Activated naive CD8-positive, alpha-beta T cell treated with anti-CD3 and anti-CD28 coated beads, Interleukin-2, amount 10 ng/mL, durations not matched to agents 7 days and 5 days (primary cell): ENCODE data around the gene SLC4A2. TPM values are rescaled to one million over a fixed set of nuclear protein-coding genes. Genes with fewer than 3 reads are reported as not detected.
A peak's percentile ranks its signal among the peaks of the same experiment; 100 is the strongest.
"Not testable (repeated sequence)": the region's sequence is repeated elsewhere in the genome, so short reads cannot be mapped to it uniquely, and the experiment has no call there.

Source experiments
- ATAC-seq: fragments of 150-1000 bp; cut with Tn5 transposase; one replicate; pipeline ENCODE4 v1.10.0; 2021; ENCODE audit warnings: low read depth, moderate library complexity
- POLR2A ChIA-PET: fragments of 350-600 bp; sonication (Branson Sonifier 250); formaldehyde crosslinking; loops from one replicate; lab custom pipeline; 2021; ENCODE audit warnings: antibody characterized with exemption; lab: Charles Lee
- DNase-seq: peaks from one replicate; pipeline ENCODE4 v3.0.0; 2021
- H3K27ac Mint-ChIP-seq: one replicate; pipeline ENCODE4 v1.8.0; 2022; ENCODE audit warnings: mild to moderate bottlenecking, mixed read lengths
- H3K27me3 Mint-ChIP-seq: one replicate; pipeline ENCODE4 v1.8.0; 2022; ENCODE audit warnings: mild to moderate bottlenecking, moderate library complexity, mixed read lengths
- H3K36me3 Mint-ChIP-seq: one replicate; pipeline ENCODE4 v1.8.0; 2021; ENCODE audit warnings: mild to moderate bottlenecking, mixed read lengths
- H3K4me1 Mint-ChIP-seq: one replicate; pipeline ENCODE4 v1.8.0; 2021; ENCODE audit warnings: mixed read lengths
- H3K4me3 Mint-ChIP-seq: one replicate; pipeline ENCODE4 v1.8.0; 2022; ENCODE audit warnings: mild to moderate bottlenecking, moderate library complexity, mixed read lengths
- H3K9me3 Mint-ChIP-seq: one replicate; pipeline ENCODE4 v1.8.0; 2021; ENCODE audit warnings: mixed read lengths
- total RNA-seq, 2 experiments: library from RNA; stranded (reverse); gene quantifications; one replicate each; pipeline ENCODE4 v1.2.3, GENCODE V29; 2021

Gene SLC4A2
- total RNA-seq, 2 experiments from 2014 or later = 86.8 to 89.9 TPM

- H3K4me1 Mint-ChIP-seq = peaks cover 4% of the 10 kb centered on the region
- no peak for DNase-seq
- H3K27me3 Mint-ChIP-seq = no peaks in the 10 kb centered on the region
- no peak overlapping the region for H3K4me3 Mint-ChIP-seq
- POLR2A ChIA-PET = no interaction called here
- peaks cover 2% of the 10 kb centered on the region for H3K36me3 Mint-ChIP-seq
- H3K27ac Mint-ChIP-seq = no peak overlapping the region
- no peak for ATAC-seq
- no peaks in the 10 kb centered on the region for H3K9me3 Mint-ChIP-seq
Observed at GRCh38 chr7:151040616-151041375, 18.6 kb upstream of the SLC4A2 start.

GRCh38 chr7:151043449-151043848 is 15.9 kb upstream of the SLC4A2 start:
- POLR2A ChIA-PET, H3K4me1 Mint-ChIP-seq, H3K36me3 Mint-ChIP-seq, H3K9me3 Mint-ChIP-seq, H3K4me3 Mint-ChIP-seq, ATAC-seq, H3K27ac Mint-ChIP-seq, H3K27me3 Mint-ChIP-seq, DNase-seq: not testable (repeated sequence)

- POLR2A ChIA-PET = no interaction called here
- peaks cover 2% of the 10 kb centered on the region for H3K36me3 Mint-ChIP-seq
Observed at GRCh38 chr7:151043959-151044358, 15.4 kb upstream of the SLC4A2 start.

GRCh38 chr7:151045262-151045661 is 14.1 kb upstream of the SLC4A2 start:
- DNase-seq = no peak
- ATAC-seq = no peak
- H3K36me3 Mint-ChIP-seq = no peaks in the 10 kb centered on the region
- POLR2A ChIA-PET = interaction anchor here (1.2 kb wide), 1 partner anchor 17 kb away, joined by 3 read pairs; the partner anchor contains the start of gene ABCB8
- no peak overlapping the region for H3K27ac Mint-ChIP-seq
- H3K4me3 Mint-ChIP-seq = no peak overlapping the region
- peaks cover 5% of the 10 kb centered on the region for H3K27me3 Mint-ChIP-seq
- no peaks in the 10 kb centered on the region for H3K9me3 Mint-ChIP-seq
- H3K4me1 Mint-ChIP-seq = peaks cover 3% of the 10 kb centered on the region

More at GRCh38 chr7:151043959-151044358, 15.4 kb upstream of the SLC4A2 start:
- Mint-ChIP-seq H3K27ac (no peak overlapping the region), H3K27me3 (no peaks in the 10 kb centered on the region), H3K4me3 (no peak overlapping the region), H3K9me3 (no peaks in the 10 kb centered on the region), H3K4me1 (peaks cover 4% of the 10 kb centered on the region)
- DNase-seq (no peak), ATAC-seq (no peak)

- Mint-ChIP-seq H3K4me1 (peaks cover 3% of the 10 kb centered on the region), H3K27me3 (peaks cover 9% of the 10 kb centered on the region), H3K4me3 (no peak overlapping the region), H3K36me3 (no peaks in the 10 kb centered on the region), H3K27ac (no peak overlapping the region), H3K9me3 (no peaks in the 10 kb centered on the region)
- DNase-seq = no peak
- ATAC-seq = no peak
- POLR2A ChIA-PET = interaction anchor here (0.8 to 1.2 kb wide), 2 partner anchors 12 to 17 kb away, joined by 3 read pairs; partner anchors contain the start of gene ABCB8
Observed at GRCh38 chr7:151045967-151046366, 13.4 kb upstream of the SLC4A2 start.

- ATAC-seq = no peak
- Mint-ChIP-seq H3K36me3 (no peaks in the 10 kb centered on the region), H3K4me3 (no peak overlapping the region), H3K4me1 (peaks cover 4% of the 10 kb centered on the region), H3K9me3 (no peaks in the 10 kb centered on the region), H3K27me3 (peaks cover 12% of the 10 kb centered on the region), H3K27ac (no peak overlapping the region)
- POLR2A ChIA-PET = interaction anchor here (0.8 to 1.0 kb wide), 2 partner anchors 13 to 19 kb away, joined by 3 read pairs; partner anchors contain the start of gene ABCB8
- no peak for DNase-seq
Observed at GRCh38 chr7:151046603-151047573, 12.5 kb upstream of the SLC4A2 start.

- Mint-ChIP-seq H3K36me3 (peaks cover 4% of the 10 kb centered on the region), H3K27ac (no peak within 1 kb of the TSS), H3K27me3 (peaks cover 13% of the 10 kb centered on the region), H3K4me3 (no peak within 1 kb of the TSS), H3K4me1 (peaks cover 12% of the 10 kb centered on the region), H3K9me3 (no peaks in the 10 kb centered on the region)
- POLR2A ChIA-PET = no interaction called here
- DNase-seq (no peak), ATAC-seq (no peak)
Observed at GRCh38 chr7:151047976-151048815, 11.2 kb upstream of the SLC4A2 start, which contains the start of gene ASIC3. ASIC3 (plus strand) TSS chr7:151048531; CDS start chr7:151048886, 355 bp downstream.

GRCh38 chr7:151048911-151049463 is 10.4 kb upstream of the SLC4A2 start:
- ATAC-seq (no peak), DNase-seq (no peak)
- POLR2A ChIA-PET = interaction anchor here (1.0 to 1.7 kb wide), 2 partner anchors 10 to 21 kb away, joined by 3 to 7 read pairs; partner anchors contain the start of genes ABCB8 and SLC4A2
- Mint-ChIP-seq H3K4me1 (peaks cover 14% of the 10 kb centered on the region), H3K27ac (no peak overlapping the region), H3K4me3 (no peak overlapping the region), H3K36me3 (peaks cover 4% of the 10 kb centered on the region), H3K9me3 (no peaks in the 10 kb centered on the region), H3K27me3 (peaks cover 13% of the 10 kb centered on the region)

GRCh38 chr7:151051108-151051507 is 8.3 kb upstream of the SLC4A2 start:
- POLR2A ChIA-PET = interaction anchor here (1.1 kb wide), 1 partner anchor 12 kb away, joined by 3 read pairs; no protein-coding TSS in a partner anchor
- Mint-ChIP-seq H3K4me3 (no peak overlapping the region), H3K36me3 (peaks cover 4% of the 10 kb centered on the region), H3K27me3 (peaks cover 13% of the 10 kb centered on the region), H3K9me3 (no peaks in the 10 kb centered on the region), H3K27ac (no peak overlapping the region), H3K4me1 (peaks cover 14% of the 10 kb centered on the region)
- peak; percentile 73 for ATAC-seq
- DNase-seq = peak; percentile 77

GRCh38 chr7:151053096-151053495 is 6.3 kb upstream of the SLC4A2 start:
- Mint-ChIP-seq H3K4me3 (no peak overlapping the region), H3K27ac (no peak overlapping the region), H3K36me3 (peaks cover 6% of the 10 kb centered on the region), H3K9me3 (no peaks in the 10 kb centered on the region), H3K4me1 (peaks cover 22% of the 10 kb centered on the region), H3K27me3 (peaks cover 13% of the 10 kb centered on the region)
- DNase-seq (no peak), ATAC-seq (no peak)
- POLR2A ChIA-PET = interaction anchor here (0.6 kb wide), 1 partner anchor 35 kb away, joined by 3 read pairs; no protein-coding TSS in a partner anchor

GRCh38 chr7:151053751-151054150 is 5.6 kb upstream of the SLC4A2 start:
- peaks cover 13% of the 10 kb centered on the region for H3K27me3 Mint-ChIP-seq
- H3K36me3 Mint-ChIP-seq = peaks cover 6% of the 10 kb centered on the region
- H3K4me3 Mint-ChIP-seq = no peak overlapping the region
- peaks cover 26% of the 10 kb centered on the region for H3K4me1 Mint-ChIP-seq
- no peaks in the 10 kb centered on the region for H3K9me3 Mint-ChIP-seq
- POLR2A ChIA-PET = no interaction called here
- DNase-seq (no peak), ATAC-seq (no peak)
- H3K27ac Mint-ChIP-seq = no peak overlapping the region

- peaks cover 4% of the 10 kb centered on the region for H3K27me3 Mint-ChIP-seq
- DNase-seq (no peak), ATAC-seq (no peak)
- peaks cover 6% of the 10 kb centered on the region for H3K36me3 Mint-ChIP-seq
- H3K4me1 Mint-ChIP-seq = peaks cover 32% of the 10 kb centered on the region
- no peaks in the 10 kb centered on the region for H3K9me3 Mint-ChIP-seq
- POLR2A ChIA-PET = interaction anchor here (1.6 kb wide), 1 partner anchor 24 kb away, joined by 3 read pairs; the partner anchor contains the start of gene FASTK
- H3K27ac Mint-ChIP-seq = no peak overlapping the region
- peak overlapping the region; percentile 98 for H3K4me3 Mint-ChIP-seq
Observed at GRCh38 chr7:151056283-151056665, 3.1 kb upstream of the SLC4A2 start.
